HCT116 (cell line): ENCODE data around the gene RAMP2. TPM values are rescaled to one million over a fixed set of nuclear protein-coding genes. Genes with fewer than 3 reads are reported as not detected.

Experiments
- ATAC-seq: fragments of 200-7000 bp; cut with Tn5 transposase; 2 replicates; pipeline ENCODE4 v1.9.1; 2020; ENCODE audit warnings: mild to moderate bottlenecking, moderate library complexity
- BruUV-seq: library from RNA; stranded (reverse); fragments of 400-500 nt; replicated peaks from 2 replicates; lab custom pipeline; 2021; lab: Mats Ljungman, UMichigan
- CTCF ChIA-PET: fragments of 300-600 bp; sonication (Branson Sonifier 250); formaldehyde crosslinking; loops from one replicate; lab custom pipeline; 2021; ENCODE audit warnings: antibody characterized with exemption; lab: Charles Lee
- POLR2A ChIA-PET: fragments of 300-600, 350-600 bp; sonication (Branson Sonifier 250); formaldehyde crosslinking; loops from one replicate; lab custom pipeline; 2021; ENCODE audit warnings: antibody characterized with exemption; lab: Charles Lee
- RAD21 ChIA-PET, 2 experiments: fragments of 300-600 bp; sonication (Branson Sonifier 250); formaldehyde crosslinking; loops; one replicate each; lab custom pipeline; 2023; ENCODE audit warnings: low total read pairs in 2 of 2; ENCODE audit not compliant: uncharacterized antibody in 2 of 2, unreplicated experiment in 2 of 2, low non-redundant PET in 1 of 2; lab: Charles Lee
- DNase-seq: peaks from one replicate; pipeline ENCODE4 v3.0.0-alpha.2; 2010; ENCODE audit warnings: low read depth, low spot score
- H2AFZ ChIP-seq: fragments of 200-600 bp; shearing (Covaris generic), sonication (generic); 2 replicates; pipeline ENCODE4 v1.6.1; 2017; ENCODE audit warnings: low read depth, mixed run types, mixed read lengths, antibody characterized with exemption, low read length; ENCODE audit not compliant: poor library complexity, severe bottlenecking
- H3K27ac ChIP-seq: 2 replicates; pipeline ENCODE4 v1.5.1; 2012; ENCODE audit warnings: low read depth, low read length
- H3K27me3 ChIP-seq: fragments of 200-600 bp; sonication (generic); 2 replicates; pipeline ENCODE4 v1.6.1; 2016; ENCODE audit warnings: mixed run types, low read length, mixed read lengths; ENCODE audit not compliant: insufficient read depth
- H3K36me3 ChIP-seq, 2 experiments: fragments of 200-500 bp in 1 of 2; fragments of 200-600 bp in 1 of 2; sonication (Bioruptor generic) in 1 of 2; sonication (generic) in 1 of 2; 2 replicates each; pipeline versions ENCODE4 v1.5.1 to v1.6.1; 2014 to 2016; ENCODE audit warnings: low read length in 2 of 2, inconsistent platforms in 1 of 2, mixed read lengths in 1 of 2, mixed run types in 1 of 2; ENCODE audit not compliant: insufficient read depth in 2 of 2, control insufficient read depth in 1 of 2
- H3K4me1 ChIP-seq, 2 experiments: fragments of 200-600 bp in 1 of 2; sonication (generic) in 1 of 2; 2 replicates each; pipeline versions ENCODE4 v1.5.1 to v1.6.1; 2012 to 2017; ENCODE audit warnings: low read length in 2 of 2, inconsistent platforms in 1 of 2, mild to moderate bottlenecking in 1 of 2, mixed read lengths in 1 of 2, mixed run types in 1 of 2, moderate library complexity in 1 of 2; ENCODE audit not compliant: insufficient read depth in 2 of 2, control insufficient read depth in 1 of 2
- H3K4me2 ChIP-seq: fragments of 200-600 bp; sonication (generic); 2 replicates; pipeline ENCODE4 v1.6.1; 2017; ENCODE audit warnings: mixed run types, low read length, mixed read lengths
- H3K4me3 ChIP-seq, 2 experiments: fragments of 200-600 bp in 1 of 2; sonication (generic) in 1 of 2; replicated peaks in 1 of 2; 2 replicates each; pipeline ENCODE4 v1.5.1; 2011 to 2016; ENCODE audit warnings: low read length in 2 of 2, control low read depth in 1 of 2, low read depth in 1 of 2, mild to moderate bottlenecking in 1 of 2, mixed read lengths in 1 of 2, mixed run types in 1 of 2
- H3K79me2 ChIP-seq: fragments of 200-600 bp; sonication (generic); 2 replicates; pipeline ENCODE4 v1.6.1; 2017; ENCODE audit warnings: mild to moderate bottlenecking, mixed run types, low read length, moderate library complexity, mixed read lengths; ENCODE audit not compliant: insufficient read depth
- H3K9ac ChIP-seq: fragments of 200-600 bp; sonication (generic); 2 replicates; pipeline ENCODE4 v1.6.1; 2016; ENCODE audit warnings: low read length, mixed read lengths
- H3K9me2 ChIP-seq: fragments of 200-600 bp; sonication (generic), shearing (Covaris generic); 2 replicates; pipeline ENCODE4 v1.6.1; 2017; ENCODE audit warnings: mixed run types, mild to moderate bottlenecking, moderate library complexity; ENCODE audit not compliant: insufficient read depth
- H3K9me3 ChIP-seq, 2 experiments: fragments of 200-500 bp in 1 of 2; fragments of 200-600 bp in 1 of 2; sonication (Bioruptor generic) in 1 of 2; sonication (generic) in 1 of 2; 2 replicates each; pipeline ENCODE4 v1.6.1; 2014 to 2017; ENCODE audit warnings: low read length in 2 of 2, mixed read lengths in 2 of 2, inconsistent platforms in 1 of 2, low read depth in 1 of 2, mild to moderate bottlenecking in 1 of 2, mixed run types in 1 of 2, moderate library complexity in 1 of 2; ENCODE audit not compliant: control insufficient read depth in 1 of 2, insufficient read depth in 1 of 2
- H4K20me1 ChIP-seq: fragments of 200-600 bp; sonication (generic), shearing (Covaris generic); 2 replicates; pipeline ENCODE4 v1.6.1; 2017; ENCODE audit warnings: mixed run types, mild to moderate bottlenecking, moderate library complexity; ENCODE audit not compliant: insufficient read depth
- CBX3 ChIP-seq: IDR thresholded peaks from 2 replicates; pipeline ENCODE4 v1.6.1; 2012; ENCODE audit warnings: low read depth
- CEBPB ChIP-seq: IDR thresholded peaks from 2 replicates; pipeline ENCODE4 v1.6.1; 2012; ENCODE audit warnings: low read depth
- EGR1 ChIP-seq: IDR thresholded peaks from 2 replicates; pipeline ENCODE4 v1.6.1; 2012; ENCODE audit warnings: low read depth
- EZH2phosphoT487 ChIP-seq: fragments of 200-600 bp; IDR thresholded peaks from 2 replicates; pipeline ENCODE4 v1.6.1; 2018; ENCODE audit warnings: antibody characterized with exemption, borderline replicate concordance
- FOSL1 ChIP-seq: IDR thresholded peaks from 2 replicates; pipeline ENCODE4 v1.6.1; 2012; ENCODE audit warnings: low read depth
- JUND ChIP-seq: IDR thresholded peaks from 2 replicates; pipeline ENCODE4 v1.6.1; 2012
- POLR2A ChIP-seq: IDR thresholded peaks from 2 replicates; pipeline ENCODE4 v1.7.0; 2011; ENCODE audit warnings: borderline replicate concordance; ENCODE audit not compliant: insufficient read depth, insufficient read length; ENCODE audit errors: extremely low read depth
- POLR2AphosphoS5 ChIP-seq: IDR thresholded peaks from 2 replicates; pipeline ENCODE4 v1.6.1; 2011; ENCODE audit warnings: mild to moderate bottlenecking, low read depth, low read length, moderate library complexity
- RAD21 ChIP-seq: IDR thresholded peaks from 2 replicates; pipeline ENCODE4 v1.6.1; 2012; ENCODE audit warnings: low read depth, mild to moderate bottlenecking
- SRF ChIP-seq: IDR thresholded peaks from 2 replicates; pipeline ENCODE4 v1.6.1; 2012; ENCODE audit warnings: low read depth
- TCF7L2 ChIP-seq: IDR thresholded peaks from 2 replicates; pipeline ENCODE4 v1.7.0; 2011; ENCODE audit warnings: borderline replicate concordance, inconsistent platforms; ENCODE audit not compliant: insufficient read depth, insufficient read length; ENCODE audit errors: extremely low read depth
- YY1 ChIP-seq: IDR thresholded peaks from 2 replicates; pipeline ENCODE4 v1.6.1; 2011; ENCODE audit warnings: low read length, low read depth, moderate library complexity, mild to moderate bottlenecking; ENCODE audit not compliant: insufficient replicate concordance; ENCODE audit errors: extremely low read depth
- intact Hi-C: fragments of 100-400 bp; cut with micrococcal nuclease; formaldehyde crosslinking; loops from 2 replicates; pipeline ENCODE4 v1.10.0; 2022
- total RNA-seq: library from RNA; stranded (reverse); gene quantifications from one replicate; pipeline ENCODE4 v1.2.1, GENCODE V29; 2021; ENCODE audit not compliant: unreplicated experiment
- TF ChIP-seq, protein P1 (sequence below): IDR thresholded peaks from 2 replicates; pipeline ENCODE4 v1.6.1; 2011; ENCODE audit warnings: mild to moderate bottlenecking, low read length, moderate library complexity; ENCODE audit not compliant: insufficient replicate concordance; ENCODE audit errors: extremely low read depth
- TF ChIP-seq, protein P2 (sequence below): IDR thresholded peaks from 2 replicates; pipeline ENCODE4 v1.6.1; 2012
- TF ChIP-seq, protein P3 (sequence below), 3 experiments: fragments of 200-600 bp in 1 of 3; sonication (generic) in 1 of 3; IDR thresholded peaks in 2 of 3; conservative IDR thresholded peaks in 1 of 3; 2 replicates each; pipeline ENCODE4 v1.5.1; 2012 to 2017; ENCODE audit warnings: low read depth in 2 of 3, low read length in 2 of 3, antibody characterized with exemption in 1 of 3, borderline replicate concordance in 1 of 3, control low read depth in 1 of 3, mild to moderate bottlenecking in 1 of 3, mixed read lengths in 1 of 3, mixed run types in 1 of 3, moderate library complexity in 1 of 3; ENCODE audit not compliant: insufficient read depth in 1 of 3

RAMP2 gene
- total RNA-seq, 1 experiment from 2014 or later, result not detected

DNA sequence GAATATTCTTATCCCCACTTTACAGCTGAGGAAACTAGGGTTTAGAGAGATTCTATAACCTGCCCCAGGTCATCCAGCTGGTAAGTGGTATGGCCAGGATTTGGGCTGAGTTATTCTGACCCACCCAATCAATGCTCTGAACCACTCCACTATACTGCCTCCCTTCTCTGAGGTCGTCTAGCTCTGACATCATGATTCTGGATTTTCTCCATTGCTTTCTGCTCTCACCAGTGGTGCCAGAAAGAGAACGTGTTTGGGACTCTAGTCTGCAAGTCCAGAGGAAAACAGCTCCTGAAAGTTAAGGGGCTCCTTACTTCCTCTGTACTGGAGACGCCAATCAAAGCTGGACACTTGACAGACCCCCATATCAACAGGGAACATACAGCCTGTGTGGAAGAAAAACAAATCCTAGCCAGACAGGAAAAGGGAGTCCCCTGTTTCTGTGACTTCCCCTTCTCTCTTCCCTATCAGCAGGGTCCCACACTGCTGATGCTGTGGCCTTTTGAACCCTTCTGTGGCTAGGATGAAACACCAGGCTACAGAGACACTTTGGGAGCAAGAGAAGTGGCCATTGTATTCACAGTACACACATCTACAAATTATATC is 10.2 kb upstream of the RAMP2 start:
- H3K9ac ChIP-seq, result no peak overlapping the region
- RAD21 ChIA-PET, result no interaction called here
- H3K4me2 ChIP-seq, result no peak overlapping the region
- POLR2A ChIA-PET, result no interaction called here
- no peaks in the 10 kb centered on the region for H3K79me2 ChIP-seq
- intact Hi-C loops, result no loop called here
- CTCF ChIA-PET, result interaction anchor here (1.7 to 3.1 kb wide), 2 partner anchors 9 to 13 kb away, joined by 4 to 24 read pairs; no protein-coding TSS in a partner anchor
- no peak overlapping the region for H2AFZ ChIP-seq
- no peaks in the 10 kb centered on the region for H3K9me2 ChIP-seq
- ATAC-seq (no peak), DNase-seq (no peak)
- TF ChIP-seq TCF7L2 (no peak), SRF (no peak), JUND (no peak), EGR1 (no peak), RAD21 (no peak), POLR2A (no peak), CBX3 (no peak), CEBPB (no peak), YY1 (no peak), POLR2AphosphoS5 (no peak), FOSL1 (no peak), EZH2phosphoT487 (no peak)
- TF ChIP-seq, protein P1, sequence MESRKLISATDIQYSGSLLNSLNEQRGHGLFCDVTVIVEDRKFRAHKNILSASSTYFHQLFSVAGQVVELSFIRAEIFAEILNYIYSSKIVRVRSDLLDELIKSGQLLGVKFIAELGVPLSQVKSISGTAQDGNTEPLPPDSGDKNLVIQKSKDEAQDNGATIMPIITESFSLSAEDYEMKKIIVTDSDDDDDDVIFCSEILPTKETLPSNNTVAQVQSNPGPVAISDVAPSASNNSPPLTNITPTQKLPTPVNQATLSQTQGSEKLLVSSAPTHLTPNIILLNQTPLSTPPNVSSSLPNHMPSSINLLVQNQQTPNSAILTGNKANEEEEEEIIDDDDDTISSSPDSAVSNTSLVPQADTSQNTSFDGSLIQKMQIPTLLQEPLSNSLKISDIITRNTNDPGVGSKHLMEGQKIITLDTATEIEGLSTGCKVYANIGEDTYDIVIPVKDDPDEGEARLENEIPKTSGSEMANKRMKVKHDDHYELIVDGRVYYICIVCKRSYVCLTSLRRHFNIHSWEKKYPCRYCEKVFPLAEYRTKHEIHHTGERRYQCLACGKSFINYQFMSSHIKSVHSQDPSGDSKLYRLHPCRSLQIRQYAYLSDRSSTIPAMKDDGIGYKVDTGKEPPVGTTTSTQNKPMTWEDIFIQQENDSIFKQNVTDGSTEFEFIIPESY, result no peak
- TF ChIP-seq, protein P2, sequence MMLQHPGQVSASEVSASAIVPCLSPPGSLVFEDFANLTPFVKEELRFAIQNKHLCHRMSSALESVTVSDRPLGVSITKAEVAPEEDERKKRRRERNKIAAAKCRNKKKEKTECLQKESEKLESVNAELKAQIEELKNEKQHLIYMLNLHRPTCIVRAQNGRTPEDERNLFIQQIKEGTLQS, result no peak
- TF ChIP-seq, protein P3, sequence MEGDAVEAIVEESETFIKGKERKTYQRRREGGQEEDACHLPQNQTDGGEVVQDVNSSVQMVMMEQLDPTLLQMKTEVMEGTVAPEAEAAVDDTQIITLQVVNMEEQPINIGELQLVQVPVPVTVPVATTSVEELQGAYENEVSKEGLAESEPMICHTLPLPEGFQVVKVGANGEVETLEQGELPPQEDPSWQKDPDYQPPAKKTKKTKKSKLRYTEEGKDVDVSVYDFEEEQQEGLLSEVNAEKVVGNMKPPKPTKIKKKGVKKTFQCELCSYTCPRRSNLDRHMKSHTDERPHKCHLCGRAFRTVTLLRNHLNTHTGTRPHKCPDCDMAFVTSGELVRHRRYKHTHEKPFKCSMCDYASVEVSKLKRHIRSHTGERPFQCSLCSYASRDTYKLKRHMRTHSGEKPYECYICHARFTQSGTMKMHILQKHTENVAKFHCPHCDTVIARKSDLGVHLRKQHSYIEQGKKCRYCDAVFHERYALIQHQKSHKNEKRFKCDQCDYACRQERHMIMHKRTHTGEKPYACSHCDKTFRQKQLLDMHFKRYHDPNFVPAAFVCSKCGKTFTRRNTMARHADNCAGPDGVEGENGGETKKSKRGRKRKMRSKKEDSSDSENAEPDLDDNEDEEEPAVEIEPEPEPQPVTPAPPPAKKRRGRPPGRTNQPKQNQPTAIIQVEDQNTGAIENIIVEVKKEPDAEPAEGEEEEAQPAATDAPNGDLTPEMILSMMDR (IDR thresholded peaks at IDR 0.05 in 2 of 3, conservative IDR thresholded peaks at IDR 0.05 in 1 of 3; ENCODE audit: borderline replicate concordance in 1 of 3, insufficient read depth in 1 of 3, low read depth in 2 of 3, low read length in 2 of 3), result no peak
- no peaks in the 10 kb centered on the region for H4K20me1 ChIP-seq
- no peaks in the 10 kb centered on the region for H3K4me1 ChIP-seq
- H3K36me3 ChIP-seq, result no peaks in the 10 kb centered on the region
- H3K27ac ChIP-seq, result no peak overlapping the region
- no peaks in the 10 kb centered on the region for H3K27me3 ChIP-seq
- no TSS peak for BruUV-seq
- H3K4me3 ChIP-seq, result no peak overlapping the region
- no peaks in the 10 kb centered on the region for H3K9me3 ChIP-seq
